GM12872 (cell line): Measurements from ENCODE around the gene TMEM98.

Source experiments
- CTCF ChIP-seq: IDR thresholded peaks from 3 replicates; pipeline ENCODE4 v1.5.1; 2011; ENCODE audit warnings: low read depth, mild to moderate bottlenecking, low read length, moderate library complexity; ENCODE audit not compliant: insufficient read depth

TMEM98 gene

GRCh38 chr17:32985050-32985756, 57.2 kb downstream of the TMEM98 start:
- TF ChIP-seq CTCF: no peak

- TF ChIP-seq CTCF: no peak
These were observed 60.6 kb downstream of the TMEM98 start for GRCh38 chr17:32988481-32989101.

DNA sequence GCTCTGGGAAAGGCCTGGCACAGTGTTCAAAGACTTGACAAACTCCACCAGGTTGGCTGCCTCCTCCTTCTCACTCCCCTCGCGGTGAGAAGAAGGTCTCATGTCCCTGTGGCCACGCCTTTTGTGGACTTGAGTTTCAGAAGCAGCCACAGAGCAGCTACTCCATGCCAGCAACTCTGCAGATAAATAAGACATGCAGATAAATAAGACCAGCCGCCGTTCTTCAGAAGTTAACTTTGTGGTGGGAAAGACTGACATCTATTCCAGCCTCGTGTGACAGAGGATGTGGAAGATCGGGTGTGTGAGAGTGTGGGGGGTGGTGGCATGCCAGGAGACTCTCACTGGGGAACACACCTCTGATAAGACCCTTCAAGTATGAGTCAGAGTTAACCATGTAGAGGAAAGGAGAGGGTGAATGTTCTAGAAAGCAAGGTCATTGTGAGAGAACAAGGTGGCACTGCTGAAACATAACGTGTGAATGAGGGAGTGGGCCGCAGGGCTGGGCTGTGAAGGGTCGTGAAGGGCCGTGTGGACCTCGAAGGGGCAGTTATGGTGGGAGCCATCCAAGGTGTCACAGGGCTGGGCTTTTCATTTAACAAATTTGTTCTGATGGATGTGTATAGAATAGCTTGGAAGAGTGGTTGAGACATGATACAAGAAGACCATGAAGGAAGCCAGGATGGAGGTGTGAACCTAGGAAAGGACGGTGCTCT, 64.5 kb downstream of the TMEM98 start:
- TF ChIP-seq CTCF: no peak

- no peak for TF ChIP-seq CTCF
These were observed 66.0 kb downstream of the TMEM98 start for GRCh38 chr17:32993977-32994376.
